ENCODE results near the gene DUOXA2.

Gene DUOXA2

DNA sequence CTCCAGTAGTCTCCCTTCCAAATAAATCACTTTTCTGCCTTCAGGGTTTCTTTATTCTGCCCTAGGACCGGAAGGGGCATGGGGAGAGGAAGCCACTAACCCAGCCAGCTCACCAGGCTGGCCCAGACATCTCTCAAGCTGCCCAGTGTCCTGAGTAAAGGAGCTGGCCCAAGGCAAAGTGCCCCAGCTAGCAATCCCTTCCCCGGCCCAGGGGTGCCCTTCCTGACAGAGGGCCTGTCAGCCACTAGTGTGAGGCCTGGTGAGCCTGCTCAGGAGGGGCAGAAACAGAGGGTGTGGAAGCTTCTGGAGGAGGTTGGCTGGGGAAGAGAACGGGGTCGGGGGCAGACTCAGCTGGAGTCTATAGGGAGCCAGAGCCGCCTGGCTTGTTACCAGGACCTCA is 51.4 kb downstream of the DUOXA2 start:
- no peak for DNase-seq

- peak; percentile 56 to 81 for DNase-seq
Observed at GRCh38 chr15:45166834-45167630, 52.9 kb downstream of the DUOXA2 start.

DNA sequence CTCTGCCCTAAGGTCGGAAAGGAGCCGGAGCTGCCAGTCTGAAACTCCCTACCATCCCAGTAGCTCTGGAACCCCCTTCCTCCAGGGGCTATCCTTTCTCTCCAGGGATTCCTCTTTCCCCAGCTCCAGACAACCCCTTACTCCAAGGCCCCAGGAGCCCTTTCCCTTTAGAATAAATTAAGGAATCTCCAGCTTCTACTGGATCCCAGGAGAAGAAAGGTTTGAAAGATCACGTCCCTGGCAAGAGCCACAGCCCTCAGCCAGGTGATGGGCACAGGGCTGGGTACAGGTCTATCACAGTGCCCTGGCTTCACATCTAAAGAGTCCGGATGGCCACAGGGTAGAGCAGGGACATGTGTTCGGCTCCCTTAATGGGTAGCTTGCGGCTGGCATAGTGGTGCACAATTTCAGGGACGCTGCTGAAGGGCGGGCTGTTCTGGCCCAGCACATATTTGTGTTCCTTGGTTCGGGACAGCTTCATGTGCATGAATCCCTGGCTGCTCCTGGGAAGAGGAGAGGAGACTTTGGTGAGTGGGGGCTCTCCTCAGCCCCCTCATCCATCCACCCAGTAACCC is 53.6 kb downstream of the DUOXA2 start:
- DNase-seq: no peak

Measured in Kasumi-1 (cell line).